ENCODE results near the gene CPNE9.

CPNE9 gene

DNA sequence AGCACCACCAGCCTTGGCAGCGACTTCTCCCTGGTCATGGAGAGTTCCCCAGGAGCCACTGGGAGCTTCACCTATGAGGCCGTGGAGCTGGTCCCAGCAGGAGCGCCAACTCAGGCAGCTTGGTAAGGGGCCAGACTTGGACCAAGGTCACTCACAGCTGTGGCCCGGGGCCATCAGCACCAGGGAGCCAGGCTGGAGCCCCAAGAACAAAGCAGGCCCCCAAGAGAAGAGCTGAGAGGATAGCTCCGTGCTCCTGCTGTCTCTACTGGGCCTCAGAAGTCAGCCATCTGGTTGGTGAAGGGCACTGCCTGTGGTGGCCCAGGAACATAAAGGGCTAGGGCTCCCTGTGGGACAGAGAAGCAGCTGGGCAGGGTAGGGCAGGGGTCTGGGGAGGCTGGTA, 14.7 kb upstream of the CPNE9 start:
- DNase-seq = no peak

DNA sequence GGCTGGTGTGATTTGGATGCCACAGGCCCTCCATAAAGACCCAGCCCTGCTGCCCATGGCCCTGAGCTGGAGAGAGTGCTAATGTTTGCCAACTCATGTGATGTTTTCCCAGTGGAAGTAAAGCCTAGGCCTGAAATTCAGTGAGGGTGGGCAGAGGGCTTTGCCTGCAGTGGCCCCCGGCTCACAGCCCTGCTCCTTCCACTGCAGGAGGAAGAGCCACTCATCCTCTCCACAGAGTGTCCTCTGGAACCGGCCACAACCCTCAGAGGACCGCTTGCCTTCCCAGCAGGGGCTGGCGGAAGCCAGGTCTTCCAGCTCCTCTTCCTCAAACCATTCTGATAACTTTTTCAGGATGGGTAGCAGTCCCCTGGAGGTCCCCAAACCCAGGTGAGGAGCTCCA, 13.9 kb upstream of the CPNE9 start:
- DNase-seq = no peak

DNA sequence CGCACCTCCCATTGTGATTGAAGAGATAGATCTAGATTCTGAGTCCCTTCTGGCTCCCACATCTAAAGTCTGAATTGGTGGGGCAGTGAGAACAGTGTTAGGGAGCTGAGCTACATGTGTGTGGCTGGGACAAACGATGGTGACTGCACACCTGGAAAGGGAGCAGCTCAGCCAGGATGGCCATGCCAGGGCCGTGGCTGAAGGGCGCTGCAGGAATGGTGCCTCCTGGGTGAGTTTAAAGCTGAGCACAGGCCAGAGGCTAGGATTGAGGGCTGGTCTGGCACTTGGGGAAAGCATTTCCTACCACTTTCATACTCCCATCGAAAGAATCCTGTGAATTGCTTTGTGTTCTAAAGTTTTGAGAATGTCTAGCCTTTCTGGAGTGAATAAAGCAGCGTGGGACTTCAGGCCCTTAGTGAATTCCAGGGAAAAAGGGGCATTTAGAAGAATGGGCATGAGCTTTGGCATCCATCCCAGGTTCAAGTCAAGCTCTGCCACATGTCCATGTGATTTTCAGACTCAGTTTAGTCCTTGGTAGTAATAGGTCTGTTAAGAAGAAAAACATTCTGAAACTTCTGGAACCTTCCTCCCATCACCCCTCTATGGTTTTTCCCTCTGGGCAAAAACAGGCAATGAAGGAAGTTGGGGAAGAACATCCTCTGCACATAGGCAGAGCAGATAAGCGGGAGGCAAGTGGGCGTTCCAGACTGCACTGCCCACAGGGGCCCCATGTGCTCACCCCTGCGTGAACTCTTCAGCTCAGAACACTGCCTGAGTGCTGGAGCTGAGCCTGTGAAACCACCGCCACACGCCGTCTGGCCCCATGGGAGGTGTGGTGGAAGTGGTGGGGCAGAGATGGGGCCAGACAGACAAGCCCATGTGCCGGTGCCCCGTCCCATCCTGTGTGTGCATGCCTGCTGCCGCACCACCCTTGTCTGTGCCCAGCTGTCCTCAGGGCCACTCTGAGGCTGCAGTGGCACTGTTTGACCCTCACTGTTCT, 12.9 kb upstream of the CPNE9 start:
- no peak for DNase-seq

DNA sequence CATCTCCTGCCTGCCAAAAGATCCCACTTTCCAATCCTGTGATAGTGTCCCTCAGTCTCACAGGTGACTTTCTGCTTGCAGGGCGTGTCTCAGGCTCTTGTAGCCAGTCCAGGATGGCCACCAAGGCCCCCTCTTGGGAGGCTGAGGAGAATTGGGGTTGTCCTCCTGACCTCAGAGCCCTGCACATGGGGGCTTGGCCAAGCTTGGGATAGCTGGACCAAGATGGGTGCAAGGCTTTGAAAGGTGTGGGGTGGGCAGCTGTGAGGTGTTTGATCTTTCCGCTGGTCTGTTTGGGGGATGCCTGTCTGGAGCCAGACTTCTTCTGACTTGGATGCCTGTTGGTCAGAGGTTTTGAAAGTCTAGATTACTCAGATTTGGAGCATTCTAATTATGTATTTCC, 12.0 kb upstream of the CPNE9 start:
- DNase-seq = no peak

DNA sequence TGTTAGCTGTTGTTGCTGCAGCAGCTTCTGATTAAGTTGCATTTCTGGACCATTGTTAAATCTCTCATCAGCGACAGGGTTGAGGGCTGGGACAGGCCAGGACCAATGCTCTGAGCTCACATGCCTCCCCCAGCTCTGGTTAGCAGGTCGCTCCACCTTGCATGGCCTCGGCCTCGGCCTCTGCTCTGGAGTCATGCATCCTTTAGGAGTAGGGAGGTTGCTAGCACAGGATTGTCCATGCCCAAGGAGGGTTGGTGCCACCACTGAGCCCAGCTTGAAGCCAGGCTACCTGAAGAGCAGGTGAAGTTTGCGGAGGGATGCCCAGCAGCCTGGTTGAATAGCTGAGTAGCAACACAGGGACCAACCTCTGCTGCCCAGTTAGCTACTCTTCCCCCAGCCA, 11.2 kb upstream of the CPNE9 start:
- DNase-seq = no peak

DNA sequence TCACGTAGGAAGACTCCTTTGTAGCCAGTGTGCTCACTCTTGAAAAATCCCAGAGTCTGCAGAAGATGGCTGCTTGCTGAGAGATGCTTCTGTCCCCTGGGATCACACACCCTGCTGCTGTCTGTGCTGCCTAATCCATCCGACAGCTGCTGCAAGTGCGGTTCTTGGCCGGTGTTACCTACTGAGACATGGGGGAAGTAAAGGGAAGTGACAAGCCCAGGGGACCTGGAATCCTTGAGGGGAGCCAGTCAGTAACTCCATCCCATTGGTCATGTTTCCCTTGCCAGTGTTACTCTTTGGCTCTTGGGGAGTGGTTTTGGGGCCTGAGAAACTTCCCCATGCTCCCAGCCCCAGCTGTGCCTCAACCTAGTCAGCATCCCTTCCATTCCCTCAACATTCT, 8.3 kb upstream of the CPNE9 start:
- DNase-seq = no peak

DNA sequence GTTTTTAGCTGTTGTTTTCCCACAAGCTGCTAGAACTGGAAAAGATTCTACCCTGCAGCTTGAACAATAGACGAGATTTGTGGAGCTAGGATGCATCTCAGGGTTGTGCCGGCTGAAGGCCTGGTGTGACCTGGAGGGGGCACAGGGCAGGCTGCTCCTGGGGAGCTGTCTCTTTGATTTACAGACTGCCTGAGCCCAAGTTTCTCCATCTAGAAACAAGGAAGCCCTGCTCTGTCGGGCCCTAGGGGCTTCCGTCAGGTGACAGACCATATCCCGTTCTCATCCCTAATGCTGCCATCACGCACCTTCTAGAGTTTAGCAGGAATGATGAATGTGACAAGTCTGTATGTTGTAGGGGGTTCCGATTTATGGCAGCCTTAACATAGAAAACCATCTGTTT, 7.9 kb upstream of the CPNE9 start:
- no peak for DNase-seq

DNA sequence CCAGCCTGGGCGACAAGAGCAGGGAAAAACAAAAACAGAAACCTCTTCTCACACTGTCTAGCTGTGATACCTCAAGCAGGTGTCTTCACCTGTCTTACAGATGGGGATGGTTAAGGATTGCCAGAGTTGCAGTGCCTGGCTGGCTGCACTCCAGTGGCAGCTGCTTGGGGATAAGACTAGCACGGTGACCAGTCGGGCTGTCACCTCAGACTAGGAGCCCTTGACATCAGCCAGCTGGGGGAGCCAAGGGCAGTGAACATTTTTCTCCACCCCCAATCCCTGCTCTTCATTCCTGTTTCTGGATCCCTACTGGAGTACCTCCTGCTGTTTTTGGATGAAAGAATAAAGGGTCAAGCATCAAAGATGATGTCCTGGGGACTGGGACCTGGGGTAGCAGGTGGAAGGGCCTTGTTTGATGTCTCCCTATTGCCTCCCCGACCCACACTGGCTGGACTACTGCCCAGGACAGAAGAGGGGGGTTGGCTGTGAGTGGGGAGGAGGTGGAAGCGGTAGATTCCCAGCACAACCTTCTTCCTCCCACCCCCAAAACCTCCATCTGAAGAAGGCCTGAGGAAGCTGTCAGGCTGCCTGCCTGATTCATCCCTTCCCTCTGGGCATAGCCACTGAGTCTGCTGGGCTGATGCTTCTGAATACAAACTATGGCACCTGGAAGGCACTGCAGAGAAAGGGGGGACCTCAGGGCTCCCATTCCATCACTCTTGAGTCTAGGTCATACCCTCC, 7.0 kb upstream of the CPNE9 start:
- no peak for DNase-seq

DNA sequence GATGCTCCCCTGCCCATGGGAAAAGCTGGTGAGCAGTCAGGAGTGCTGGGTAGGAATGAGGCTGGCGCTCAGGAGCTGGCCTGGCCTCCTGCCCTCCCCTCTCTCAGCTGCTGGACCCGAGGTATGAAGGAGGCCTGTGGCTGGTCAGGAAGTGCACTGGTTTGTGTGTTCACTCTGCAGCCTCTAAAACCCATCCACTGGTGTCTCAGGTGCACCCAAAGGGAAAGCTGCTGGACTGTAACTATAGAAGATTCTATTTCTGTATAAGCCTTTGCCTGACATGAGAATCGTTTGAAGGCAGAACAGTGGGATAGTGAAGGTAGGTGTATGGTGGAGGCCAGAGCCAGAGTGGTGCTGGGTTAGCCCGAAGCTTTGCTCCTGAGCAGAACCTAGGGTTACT, 5.7 kb upstream of the CPNE9 start:
- DNase-seq = no peak

DNA sequence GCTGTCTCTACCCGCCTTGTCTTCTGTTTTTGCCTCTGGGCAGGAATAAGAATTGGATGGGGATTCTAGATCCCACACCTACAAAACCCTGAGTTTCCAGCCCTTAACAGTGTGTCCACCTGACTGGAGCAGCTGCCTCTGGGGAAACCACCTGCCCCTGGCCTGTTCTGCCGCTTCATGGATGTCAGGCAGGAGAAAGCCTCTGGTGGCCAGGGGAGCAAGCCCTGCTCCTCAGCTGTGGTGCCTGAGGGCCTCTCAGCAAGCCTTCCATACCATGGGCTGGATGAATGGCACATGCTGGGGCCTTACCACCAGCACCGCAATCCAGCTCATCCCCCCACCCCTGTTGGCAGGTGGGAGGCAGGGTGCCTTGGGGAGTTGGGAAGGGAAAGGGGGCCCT, 5.3 kb upstream of the CPNE9 start:
- no peak for DNase-seq

DNA sequence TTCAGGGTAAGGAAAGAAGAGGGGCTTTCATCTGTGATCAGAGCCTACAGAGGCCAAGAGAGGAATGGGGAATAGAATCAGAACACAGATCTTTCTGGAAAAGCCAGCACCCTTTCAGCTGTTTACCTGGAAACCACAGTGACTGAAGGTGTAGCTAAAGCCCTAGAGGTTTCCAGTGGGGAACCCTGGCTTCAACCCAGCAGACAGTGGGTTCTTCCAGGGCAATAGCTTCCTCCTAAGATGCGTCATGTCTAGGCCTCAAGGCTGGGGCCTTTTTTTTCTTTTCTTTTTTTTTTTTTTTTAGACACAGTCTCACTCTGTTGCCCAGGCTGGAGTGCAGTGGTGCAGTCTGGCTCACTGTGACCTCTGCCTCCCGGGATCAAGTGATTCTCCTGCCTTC, 3.1 kb upstream of the CPNE9 start:
- no peak for DNase-seq

DNA sequence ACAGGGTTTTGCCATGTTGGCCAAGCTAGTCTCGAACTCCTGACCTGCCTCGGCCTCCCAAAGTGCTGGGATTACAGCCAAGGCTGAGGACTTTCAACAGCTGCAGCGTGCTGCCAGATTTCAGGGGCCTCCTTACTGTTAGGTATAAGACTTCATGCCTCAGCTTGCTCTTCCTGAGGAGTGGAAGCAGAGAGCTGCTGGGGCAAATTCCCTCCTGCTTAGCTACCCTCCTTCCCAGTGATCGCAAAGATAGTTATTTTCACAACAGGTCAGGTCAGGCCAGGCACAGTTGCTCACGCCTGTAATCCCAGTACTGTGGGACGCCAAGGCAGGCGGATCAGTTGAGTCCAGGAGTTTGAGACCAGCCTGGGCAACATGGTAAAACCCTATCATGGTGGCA, 2.6 kb upstream of the CPNE9 start:
- DNase-seq = no peak

DNA sequence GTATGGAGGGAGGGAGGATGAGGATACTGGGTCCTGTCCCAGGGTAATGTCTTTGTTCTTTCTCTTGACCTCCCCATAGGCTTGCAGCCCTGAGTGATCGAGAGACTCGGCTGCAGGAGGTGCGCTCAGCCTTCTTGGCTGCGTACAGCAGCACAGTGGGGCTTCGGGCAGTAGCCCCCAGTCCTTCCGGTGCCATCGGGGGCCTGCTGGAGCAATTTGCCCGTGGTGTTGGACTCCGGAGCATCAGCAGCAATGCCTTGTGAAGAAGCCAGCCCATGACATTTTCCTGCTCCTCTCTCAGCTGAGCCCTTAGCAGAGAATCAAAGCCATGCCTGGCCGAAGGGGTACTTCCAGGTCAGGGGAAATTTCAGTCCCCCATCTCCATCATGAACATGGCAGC, 1.9 kb upstream of the CPNE9 start:
- DNase-seq = no peak

DNA sequence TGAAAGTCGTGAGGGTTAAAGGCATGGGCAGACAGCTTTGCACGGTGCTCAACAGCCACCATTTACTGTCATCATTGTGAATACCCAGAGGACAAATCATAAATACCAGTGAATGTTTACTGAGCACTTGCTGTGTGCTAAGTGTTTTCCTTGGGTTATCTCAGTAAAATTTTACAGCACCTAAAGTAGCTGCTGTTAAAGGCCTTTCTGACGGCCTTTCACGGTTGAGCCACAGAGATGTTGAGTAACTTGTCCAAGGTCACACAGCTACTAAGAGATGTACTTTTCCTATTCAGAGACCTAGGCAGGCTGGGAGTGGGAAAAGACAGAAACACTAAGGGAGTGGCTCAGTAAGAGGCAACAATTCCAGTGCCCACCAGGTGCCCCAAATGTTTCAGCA, 393 bp upstream of the CPNE9 start:
- no peak for DNase-seq

DNA sequence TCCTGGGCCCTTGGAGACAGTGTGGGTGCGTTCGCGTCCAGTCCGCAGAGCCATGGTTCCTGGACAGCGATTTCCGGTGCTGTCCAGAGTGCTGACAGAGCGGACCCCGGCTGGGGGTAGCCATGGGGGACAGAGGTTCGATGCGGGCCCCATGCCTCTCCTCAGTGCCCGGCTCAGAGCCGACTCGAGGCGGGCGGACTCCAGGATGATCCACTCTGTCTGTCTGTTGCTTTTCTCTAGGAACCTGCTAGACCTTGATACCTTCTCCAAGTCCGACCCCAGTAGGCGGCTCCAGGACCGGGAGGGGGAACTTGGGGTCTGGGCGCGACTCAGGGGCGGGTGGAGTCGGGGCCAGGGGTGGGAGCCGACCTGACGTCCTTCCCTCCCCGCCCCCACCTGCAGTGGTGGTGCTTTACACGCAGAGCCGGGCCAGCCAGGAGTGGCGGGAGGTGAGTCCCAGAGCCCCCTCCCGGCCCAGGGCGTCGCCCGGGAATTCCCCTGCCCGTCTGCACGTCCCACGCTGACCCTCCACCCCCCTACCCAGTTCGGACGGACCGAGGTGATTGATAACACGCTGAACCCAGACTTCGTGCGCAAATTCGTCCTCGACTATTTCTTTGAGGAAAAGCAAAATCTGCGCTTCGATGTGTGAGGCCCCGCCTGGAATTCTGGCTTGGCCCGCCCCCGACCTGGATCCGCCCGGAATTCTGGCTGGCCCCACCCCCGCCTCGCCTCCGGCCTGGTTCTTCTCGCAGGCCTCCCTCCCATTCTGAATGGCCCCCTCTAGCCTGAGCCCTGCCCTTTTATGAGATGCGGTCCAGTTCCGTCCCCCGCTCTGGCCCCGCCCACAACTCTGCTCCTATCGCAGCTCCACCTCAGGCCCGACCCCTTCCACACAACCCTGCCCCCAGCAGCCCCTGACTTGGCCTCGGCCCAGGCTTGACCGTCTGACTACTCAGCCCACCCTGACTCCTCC, 1.0 kb downstream of the CPNE9 start:
- DNase-seq = no peak

DNA sequence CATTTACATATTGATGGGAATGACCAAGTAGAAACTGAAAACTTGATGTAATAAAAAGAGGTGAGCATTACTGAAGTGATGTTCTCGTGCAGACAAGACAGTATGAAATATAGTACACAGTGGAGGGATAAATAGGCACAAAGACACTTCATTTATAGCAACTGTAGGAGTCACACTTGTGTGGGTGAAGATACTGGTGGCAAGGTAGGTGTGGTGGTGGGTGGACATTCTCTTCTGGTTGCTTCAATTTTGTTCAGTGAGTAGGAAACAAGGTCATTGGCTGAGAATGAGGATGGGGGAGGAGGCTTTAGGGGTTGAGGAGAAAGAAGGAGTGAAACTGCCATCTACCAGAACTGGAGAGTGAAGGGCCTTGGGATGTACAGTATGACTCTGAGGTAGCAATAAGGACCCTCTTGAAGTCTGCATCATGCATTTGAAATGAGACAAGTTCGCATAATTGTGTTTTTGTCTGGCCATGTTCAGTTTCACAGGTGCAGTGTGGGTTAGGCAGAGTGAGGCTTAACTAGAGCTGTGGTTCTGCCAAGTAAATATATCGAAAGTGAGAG, 6.6 kb downstream of the CPNE9 start:
- DNase-seq = no peak

DNA sequence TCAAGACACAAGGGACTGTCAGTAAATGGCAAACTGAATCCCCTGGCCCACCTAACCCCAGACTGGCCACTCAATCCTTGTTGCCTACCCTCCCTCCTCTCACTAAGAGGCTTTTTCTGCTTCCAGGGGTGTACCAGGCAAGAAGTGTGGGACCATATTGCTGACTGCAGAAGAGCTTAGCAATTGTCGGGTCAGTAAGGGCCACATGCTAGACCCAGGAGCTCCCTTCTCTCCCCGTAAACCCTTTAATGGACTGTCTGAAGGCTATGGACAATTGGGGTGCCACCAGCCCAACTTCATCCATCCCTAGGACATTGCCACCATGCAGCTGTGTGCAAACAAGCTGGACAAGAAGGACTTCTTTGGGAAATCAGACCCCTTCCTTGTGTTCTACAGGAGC, 8.8 kb downstream of the CPNE9 start:
- no peak for DNase-seq

DNA sequence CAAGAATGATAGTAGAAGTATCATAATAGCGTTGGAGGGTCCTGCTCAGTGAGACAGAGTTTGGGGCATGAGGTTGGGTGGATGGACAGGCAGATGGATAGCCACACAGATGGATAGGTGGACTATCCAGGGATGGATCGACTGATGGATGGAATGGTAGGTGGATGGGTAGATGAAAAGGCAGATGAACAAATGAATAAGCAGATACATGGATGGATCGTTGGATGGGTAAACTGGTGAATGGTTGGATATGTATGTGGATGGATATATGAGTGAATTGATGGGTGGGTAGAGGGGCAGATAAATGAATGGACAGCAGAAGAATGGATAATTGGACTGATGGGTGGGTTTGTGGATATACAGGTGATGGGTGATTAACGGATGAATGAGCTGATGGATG, 9.5 kb downstream of the CPNE9 start:
- DNase-seq = no peak

DNA sequence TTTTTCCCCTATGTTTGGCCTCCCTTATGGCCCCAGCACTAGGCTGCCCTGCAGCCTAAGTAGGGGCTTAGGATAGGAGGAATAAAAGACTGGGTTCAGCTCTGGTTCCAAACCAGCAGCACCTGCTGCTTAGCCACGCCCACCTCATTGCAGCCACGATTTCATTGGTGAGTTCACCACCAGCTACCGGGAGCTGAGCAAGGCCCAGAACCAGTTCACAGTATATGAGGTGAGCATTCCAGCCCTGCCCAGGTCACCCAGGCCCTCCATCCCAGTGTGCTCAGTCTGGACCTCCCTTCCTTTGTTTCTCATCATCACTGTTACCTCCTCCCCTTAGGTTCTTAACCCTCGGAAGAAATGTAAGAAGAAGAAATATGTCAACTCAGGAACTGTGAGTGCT, 11.5 kb downstream of the CPNE9 start:
- peak; percentile 5 to 8 for DNase-seq

DNA sequence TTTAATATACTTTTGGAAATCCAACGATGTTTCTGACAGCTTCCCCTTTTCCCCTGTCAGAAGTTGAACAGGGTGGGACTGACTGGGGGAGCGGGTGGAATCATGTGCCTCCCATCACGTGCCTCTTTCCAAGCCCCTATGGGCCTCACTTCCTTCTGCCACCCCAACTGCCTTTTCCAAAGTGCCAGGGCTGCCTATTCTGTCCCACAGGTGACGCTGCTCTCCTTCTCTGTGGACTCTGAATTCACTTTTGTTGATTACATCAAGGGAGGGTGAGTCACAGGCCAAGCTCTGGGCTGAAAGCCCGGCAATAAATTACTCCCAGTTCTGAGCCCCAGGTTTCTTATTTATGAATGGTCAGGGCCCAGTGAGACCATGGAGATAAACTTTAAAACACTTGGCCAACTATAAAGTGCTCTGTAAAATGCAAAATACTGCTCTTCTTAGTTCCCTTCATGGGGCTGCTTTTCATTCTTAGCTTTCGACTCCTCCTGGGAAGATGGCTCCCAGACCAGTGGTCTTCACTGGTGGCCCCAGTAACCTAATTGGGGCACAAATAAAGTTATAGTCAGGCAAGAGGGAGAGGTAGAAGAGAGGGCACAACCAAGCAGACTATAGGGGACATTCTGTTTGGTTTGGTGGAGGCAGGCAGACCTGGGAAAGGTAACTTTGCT, 12.3 kb downstream of the CPNE9 start:
- peak in 1 of 2 experiments; percentile 17 for DNase-seq

DNA sequence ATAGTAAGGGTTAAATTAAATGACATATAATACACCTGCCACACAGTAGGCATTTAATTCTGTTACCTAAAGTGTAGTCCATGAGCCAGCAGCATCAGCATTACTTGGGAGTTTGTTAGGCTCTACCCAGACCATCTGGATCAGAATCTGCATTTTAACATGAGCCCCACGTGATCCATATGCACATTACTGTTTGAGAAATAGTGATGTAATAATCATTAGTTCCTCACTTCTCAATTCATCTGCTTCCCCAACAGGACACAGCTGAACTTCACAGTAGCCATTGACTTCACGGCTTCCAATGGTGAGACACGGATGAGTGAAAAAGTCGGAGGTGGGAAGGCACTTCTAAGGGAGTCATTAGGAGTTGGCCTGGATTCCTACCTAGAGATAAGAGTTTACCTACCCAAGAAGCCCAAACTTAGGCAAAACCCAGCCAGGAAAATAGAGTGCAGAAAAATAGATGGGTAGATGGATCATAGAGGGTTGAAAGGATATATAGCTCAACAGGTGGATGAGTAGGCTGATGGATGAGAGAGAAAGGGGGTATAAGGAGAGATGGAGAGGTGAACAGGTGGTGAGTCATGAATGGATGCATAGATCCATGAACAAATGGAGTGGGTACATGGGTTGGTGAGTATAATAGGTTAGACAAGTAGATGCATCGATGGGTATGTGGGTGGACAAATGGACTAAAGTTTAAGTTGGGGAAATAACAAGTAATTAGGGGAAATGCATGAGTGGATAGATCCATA, 13.3 kb downstream of the CPNE9 start:
- DNase-seq = no peak
